HG03280 (cell line): ENCODE measurements around the gene RCAN2.
"Not testable (repeated sequence)": the region's sequence is repeated elsewhere in the genome, so short reads cannot be mapped to it uniquely, and the experiment has no call there.

Source experiments
- ATAC-seq: cut with Tn5 transposase; IDR thresholded peaks from one replicate; pipeline ENCODE4 v1.9.1; 2021; ENCODE audit warnings: mild to moderate bottlenecking, moderate library complexity; ENCODE audit not compliant: unreplicated experiment

The RCAN2 gene

DNA sequence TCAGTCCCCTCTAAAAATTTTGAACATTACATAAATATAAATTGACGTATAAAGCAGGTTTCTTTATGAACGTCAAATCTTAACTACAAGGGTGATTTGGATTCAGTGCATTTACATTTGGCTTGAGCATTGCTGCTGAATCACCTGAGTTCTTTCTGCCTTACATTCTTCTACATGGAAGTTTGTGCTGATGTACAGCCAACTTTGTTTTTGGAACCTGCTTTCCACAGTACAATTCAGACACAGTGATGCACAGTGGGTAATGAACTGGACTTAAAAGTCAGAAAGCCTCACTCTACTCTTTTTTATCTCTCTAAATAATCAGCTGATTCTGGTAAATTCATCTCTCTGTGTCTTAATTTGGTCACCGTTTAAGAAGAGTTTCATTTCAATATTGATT, 47.6 kb downstream of the RCAN2 start:
- no peak for ATAC-seq

DNA sequence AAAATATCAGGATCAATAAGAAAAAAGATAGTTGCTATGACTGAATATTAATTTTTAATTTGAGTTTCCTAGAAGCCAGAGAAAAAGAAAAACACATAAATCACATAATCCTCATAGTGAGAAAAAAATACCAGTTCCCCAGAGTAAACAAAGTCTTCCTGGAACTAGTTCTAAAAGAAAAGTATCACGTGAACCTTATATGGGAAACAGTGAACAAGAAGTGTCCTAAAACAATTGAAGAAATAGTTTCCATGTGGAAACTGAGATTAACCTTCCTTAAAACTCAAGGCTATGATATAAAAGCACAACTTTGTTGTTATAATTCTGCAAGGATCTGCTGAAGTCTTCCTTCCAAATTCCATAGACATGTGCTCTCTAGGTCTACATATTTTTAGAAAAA, 50.6 kb downstream of the RCAN2 start:
- ATAC-seq: no peak

DNA sequence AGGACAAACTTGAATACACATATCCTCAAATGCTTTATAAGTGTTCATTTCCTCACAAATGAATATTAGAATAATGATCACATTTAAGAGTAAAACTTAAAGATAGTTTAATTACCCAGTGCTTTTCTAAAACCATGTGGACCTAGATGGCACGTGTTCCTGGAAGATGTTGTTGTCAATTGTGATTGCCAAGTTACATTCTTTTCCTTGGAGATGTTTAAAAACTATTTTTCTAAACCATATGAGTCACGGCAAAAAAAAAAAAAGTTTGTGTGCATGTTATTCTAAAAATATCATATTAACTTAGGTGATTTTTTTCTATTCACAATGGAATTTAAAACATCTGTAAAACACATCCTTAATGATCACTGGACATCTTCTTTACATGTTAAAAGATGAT, 51.1 kb downstream of the RCAN2 start:
- no peak for ATAC-seq

DNA sequence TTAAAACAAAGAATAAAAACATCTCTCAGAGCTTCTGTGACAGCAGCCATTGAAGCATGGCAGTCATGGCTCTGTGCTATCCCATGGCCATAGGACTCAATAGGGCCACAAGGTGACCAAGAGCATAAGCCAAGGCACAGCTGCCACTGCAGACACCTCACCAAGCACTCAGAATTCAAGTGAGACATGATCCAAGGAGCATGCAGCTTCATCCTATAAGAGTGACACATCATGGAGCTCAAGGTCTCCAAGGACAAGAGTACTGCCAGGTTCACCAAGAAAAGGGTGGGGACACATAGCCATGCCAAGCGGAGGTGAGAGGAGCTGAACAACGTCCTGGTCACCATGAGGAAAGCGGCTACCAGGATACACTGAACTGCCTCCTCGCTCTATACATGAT, 53.0 kb downstream of the RCAN2 start:
- no peak for ATAC-seq

DNA sequence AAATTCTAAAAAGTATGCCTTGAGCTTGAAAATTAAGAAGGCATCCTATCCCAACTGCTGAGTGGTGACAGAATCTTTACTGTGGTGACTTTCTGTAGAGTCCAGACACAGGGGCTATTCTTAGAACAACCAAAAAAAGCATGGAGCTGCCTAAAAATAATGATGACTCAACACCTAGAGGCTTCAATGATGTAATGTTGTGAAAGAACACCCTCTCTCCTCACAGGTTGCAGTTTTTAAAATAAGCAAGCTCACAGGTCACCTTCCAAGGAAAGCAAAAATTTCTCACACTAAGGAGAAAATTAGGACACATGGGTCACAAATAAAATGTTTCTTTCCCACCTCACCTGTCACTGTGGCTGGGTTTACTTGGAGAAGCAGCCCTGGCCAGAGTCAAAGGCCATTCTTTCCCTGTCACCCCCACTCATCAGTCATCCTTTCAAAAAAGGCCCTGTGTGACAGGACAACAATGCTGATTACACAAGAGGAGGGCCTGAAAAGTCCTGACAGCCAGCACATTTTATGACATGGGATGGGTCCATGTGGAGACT, 53.5 kb downstream of the RCAN2 start:
- ATAC-seq: no peak

DNA sequence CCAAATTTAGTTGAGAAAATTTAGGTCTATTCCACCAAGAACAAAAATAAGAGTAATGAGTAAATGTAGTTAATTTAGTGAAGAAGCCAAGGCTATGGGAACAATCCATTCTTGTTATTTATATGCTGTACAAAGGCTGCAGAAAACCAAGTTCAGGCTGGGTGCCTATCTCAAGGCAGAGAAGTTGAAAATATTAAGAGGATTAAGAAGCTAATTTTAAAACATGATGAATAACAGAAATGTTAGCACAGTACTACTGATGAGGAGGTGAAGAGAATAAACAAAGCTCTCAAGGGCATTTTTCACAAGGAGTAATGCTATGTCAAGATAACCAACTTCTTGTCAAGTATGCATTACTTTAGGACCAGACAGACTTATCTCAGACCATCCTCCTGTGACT, 68.6 kb downstream of the RCAN2 start:
- ATAC-seq: no peak

DNA sequence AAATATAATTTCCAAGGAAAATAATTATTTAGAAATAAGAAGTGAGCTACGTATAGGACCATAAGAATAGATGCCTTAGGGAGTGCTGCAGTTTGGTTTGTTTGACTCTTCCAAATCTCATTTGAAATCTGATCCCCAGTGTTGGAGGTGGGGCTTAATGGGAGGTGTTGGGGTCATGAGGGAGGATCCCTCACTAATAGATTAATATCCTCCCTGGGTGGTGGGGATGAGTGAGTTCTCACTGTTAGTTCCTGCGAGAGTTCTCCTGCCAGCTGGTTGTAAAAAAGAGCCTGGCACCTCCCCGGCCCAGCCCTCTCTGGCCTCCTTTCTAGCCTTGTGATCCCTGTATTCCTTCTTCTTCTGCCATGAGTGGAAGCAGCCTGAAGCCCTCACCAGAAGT, 69.3 kb downstream of the RCAN2 start:
- ATAC-seq: no peak

DNA sequence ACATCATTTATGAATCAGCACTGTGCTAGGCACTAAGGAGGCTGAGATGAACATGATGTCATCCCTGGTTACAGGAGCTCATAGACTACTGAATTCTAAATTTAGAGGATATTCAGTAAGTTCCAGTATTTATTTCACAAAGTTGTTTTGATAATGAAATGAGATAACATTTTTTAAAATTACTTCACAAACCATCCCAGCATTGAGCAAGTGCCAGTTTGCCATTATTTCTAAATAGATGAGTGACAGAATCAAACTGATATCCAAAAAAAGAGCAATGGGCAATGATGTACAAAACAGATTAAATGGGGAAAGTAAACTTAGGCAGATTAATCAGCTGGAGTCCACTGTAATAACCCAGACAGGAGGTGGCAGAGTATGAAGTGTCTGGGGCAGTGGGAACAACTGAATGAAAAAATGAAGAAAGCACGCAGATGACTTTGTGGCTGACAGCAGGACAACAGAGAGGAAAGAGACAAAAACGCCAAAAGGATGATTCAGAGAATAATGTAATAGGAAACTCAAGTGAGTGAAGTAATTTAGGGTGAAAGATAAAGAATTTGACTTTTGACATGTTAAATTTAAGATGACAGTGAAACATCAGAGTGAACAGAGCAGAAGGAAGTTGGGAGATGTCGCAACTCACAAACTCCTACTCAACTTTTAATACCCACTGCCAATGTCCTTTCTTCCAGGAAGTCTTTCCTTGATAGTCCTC, 70.2 kb downstream of the RCAN2 start:
- ATAC-seq: no peak

DNA sequence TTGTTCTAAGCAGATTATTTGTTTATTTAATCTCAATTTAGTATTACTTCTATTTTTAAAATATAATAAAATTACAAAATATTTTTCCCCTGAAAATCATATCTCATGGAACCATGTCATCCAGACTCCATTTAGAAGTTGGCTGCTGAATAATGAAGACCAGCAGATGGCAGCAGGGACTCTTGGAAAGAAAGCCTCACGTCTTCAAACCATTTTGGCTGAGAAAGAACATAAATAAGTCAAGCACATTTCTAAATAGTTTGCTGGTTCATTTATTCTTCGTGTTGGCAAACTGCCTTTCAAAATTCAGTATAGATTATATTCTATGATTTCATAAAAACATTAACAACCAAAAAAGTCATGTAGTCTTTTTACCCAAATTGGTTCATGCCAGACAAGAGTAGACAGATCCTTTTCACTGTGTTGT, 71.7 kb downstream of the RCAN2 start:
- ATAC-seq: no peak

DNA sequence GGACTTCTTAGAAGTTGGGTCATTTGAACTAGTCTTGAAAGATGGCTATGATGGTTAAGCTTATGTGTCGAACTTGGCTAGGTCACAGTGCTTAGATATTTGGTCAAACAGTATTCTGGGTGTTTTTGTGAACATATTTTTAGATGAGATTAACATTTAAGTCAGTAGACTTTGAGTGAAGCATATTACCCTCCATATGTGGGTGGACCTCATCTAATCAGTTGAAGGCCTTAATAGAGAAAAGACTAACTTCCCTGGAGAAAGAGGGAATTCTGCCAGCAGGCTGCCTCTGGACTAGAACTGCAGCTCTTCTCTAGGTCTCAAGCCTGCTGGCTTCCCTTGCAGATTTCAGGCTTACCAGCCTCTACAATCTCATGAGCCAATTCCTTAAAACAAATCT, 76.9 kb downstream of the RCAN2 start:
- ATAC-seq: no peak

DNA sequence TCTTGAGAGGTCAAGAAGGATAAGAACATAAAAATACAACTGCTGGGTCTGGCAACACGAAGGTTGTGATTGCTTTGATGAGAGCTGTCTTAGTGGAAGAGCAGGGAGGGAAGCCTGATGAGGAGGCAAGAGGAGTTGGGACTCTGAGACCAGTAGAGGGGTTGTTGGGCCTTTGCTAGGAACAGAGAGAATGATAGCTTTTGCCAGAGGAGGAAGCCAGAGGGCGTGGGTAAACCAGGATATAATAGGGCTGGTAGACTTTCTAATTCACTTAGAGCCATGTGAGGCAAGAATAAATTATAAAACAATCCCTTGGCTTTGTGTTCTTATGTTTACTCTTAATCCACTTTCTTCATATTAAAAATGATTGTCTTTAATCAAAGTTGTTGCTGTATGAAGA, 78.6 kb downstream of the RCAN2 start:
- ATAC-seq: no peak

DNA sequence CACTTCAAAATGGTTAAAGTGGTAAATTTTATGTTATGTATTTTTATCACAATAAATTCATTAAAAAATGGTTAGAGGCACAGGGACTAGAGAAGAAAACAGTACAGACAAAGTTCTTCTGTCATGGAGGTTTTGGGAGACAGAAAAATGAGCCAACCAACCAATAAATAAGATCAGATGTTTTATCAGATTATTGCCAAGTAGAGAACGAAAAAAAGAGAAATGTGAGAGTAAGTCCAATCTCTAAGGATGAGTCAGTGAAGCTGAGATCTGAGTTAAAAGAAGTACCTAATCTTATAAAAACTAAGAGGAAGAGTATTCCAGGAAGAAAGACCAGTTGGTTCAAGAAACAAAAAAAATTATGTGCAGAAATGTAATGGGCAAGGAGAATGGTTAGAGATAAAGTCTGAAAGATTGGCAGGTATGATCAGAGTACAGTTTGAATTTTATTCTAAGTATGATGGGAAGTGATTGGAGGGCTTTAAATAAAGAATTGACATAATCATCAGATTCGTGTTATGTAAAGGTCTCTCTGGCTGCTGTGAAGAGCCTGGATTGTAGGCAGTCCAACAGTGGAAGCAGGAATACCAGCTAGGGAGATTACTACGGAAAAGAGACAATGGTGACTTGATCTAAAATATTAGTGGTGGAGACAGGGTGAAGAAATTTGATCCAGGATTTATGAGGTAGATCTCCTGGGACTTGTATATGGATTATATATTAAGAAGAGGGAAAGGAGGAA, 79.6 kb downstream of the RCAN2 start:
- ATAC-seq: no peak

DNA sequence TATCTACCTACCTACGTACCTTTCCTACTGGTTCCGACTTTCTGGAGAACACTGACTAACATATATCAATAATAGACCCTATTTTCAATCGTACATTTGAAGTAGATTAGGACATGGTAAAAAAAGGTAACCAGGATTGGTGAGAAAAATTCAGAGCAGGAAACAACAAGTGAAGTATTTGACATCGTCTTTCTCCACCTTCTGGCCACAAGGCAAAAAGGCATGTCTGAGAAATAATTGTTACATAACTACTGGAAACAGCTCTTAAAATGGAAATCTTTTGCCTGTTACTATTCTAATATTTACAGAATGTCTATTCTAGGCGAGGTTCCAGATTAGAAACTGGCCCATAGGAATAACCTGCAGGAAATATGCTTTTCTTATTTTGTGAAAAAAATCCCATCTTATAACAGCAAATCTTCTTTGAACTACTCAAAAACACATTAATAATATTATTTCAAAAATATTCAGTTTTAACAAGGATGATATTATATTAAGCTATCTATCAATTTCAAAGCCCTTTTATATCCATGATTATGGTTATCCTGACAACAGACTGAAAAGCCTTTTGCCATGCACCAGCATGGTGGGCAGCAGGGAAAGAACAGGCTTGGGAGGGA, 80.8 kb downstream of the RCAN2 start:
- peak; percentile 54 for ATAC-seq

DNA sequence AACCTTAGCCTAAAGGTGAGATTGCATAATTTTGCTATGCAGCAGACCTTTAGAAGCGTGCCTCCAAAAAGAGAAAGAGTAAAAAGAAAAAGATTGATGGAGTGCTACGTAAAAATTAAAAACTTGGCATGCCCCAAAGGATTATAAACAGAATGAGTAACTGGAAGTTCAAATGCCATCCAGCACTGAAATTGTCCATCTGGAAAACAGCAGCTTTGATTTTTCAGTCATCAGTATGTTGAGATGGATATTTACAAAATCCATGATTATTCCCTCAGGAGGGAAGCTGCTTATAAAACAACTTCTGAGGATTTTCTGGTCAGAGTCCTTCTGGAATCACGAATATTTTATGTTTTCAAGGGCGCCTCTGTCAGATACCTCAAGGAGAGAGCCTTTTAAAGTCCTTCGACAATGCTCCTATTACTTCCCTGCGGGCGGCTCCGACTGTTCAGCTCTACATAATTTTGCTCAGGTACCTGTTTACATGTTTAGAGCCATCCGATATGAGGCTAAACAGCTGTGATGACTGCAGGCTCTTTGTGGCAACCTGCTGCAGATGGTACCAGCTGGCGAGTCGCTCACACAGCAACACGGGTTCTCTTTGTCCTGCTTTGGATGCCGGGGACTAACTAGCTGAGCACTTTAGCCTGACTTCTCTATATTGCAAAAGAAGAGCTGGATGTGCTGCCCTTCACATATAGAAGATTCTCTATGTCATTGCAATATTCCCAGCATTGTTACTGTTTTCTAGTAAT, 83.3 kb downstream of the RCAN2 start:
- no peak for ATAC-seq

DNA sequence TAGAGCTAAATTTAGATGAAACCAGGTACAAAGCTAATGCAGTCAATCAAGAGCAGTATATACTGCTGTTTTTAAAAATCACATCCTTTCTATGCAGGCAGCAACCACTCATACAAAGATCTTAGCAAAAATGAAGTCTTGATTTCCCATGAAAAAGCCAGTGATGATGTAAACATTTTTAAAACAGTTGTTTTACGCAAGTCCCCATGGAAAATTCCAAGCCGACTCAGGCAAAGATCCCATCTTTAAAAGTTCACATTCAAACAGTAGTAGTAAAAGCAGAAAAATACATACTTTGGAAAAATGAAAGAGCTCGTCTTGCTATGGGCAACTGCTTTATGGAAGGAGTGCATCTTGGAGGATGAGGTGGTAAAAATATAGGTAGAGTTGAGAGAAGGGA, 84.0 kb downstream of the RCAN2 start:
- no peak for ATAC-seq

DNA sequence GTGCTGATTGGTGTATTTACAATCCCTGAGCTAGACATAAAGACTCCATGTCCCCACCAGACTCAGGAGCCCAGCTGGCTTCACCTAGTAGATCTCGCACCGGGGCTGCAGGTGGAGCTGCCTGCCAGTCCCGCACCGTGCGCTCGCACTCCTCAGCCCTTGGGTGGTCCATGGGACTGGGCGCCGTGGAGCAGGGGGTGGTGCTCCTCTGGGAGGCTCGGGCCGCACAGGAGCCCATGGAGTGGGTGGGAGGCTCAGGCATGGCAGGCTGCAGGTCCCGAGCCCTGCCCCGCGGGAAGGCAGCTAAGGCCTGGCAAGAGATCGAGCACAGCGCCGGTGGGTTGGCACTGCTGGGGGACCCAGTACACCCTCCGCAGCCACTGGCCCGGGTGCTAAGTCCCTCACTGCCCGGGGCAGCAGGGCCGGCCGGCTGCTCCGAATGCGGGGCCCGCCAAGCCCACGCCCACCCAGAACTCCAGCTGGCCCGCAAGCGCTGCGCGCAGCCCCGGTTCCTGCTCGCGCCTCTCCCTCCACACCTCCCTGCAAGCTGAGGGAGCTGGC, 85.5 kb downstream of the RCAN2 start:
- not testable (repeated sequence) for ATAC-seq

DNA sequence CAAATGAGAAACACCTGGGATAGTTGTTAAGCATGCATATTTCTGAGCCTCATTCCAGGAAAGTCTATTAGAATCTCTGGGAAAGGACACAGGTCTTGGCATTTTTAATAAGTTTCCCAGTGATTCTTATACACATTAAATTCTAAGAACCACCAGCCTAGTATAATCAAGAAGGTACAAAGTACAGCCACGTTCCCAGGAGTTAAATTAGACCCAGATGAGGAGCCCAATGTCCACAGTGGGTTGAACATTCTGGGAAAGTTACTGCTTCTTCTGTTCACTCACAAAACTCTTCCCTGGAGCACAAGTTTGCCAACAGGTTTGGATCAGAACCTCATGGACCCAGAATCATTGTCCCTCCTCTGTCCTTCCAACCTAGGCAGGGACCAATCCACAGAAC, 90.4 kb downstream of the RCAN2 start:
- no peak for ATAC-seq

DNA sequence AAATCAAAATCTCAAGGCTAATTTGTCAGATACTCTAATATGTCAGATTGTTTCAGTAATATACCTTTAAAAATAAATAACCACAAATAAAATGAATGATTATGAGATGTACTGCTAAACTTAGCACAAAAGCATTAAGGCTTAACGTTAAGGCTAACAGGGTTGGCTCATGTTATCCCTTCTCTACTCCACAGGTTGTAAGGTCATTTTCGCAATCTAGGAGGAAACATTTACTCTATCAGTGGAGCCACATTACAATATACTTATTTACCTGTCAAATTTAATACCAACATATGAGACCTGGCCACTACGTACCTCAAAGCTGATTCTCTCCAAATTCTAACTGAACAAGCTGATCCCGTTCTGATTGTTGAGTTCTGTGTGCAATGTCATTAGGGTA, 95.7 kb downstream of the RCAN2 start:
- ATAC-seq: no peak

DNA sequence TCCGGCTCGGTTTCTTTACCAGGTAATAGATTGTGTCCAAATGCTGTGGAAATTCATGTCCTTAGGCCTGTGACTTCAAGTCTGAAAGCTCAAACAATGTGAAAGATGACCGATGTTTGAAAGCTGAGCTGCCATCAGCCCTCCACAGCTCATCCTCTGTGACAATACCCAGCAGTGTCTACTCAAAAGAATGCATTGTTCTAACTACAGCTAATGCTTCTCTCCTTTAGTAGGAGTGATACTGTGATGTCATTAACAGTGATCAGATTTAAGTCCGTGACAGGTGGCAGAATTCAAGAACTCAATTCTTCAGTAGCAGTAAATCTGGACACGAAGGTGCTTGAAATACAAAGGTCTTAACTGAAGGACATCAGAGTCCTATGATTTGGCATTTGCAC, 97.3 kb downstream of the RCAN2 start:
- ATAC-seq: no peak

DNA sequence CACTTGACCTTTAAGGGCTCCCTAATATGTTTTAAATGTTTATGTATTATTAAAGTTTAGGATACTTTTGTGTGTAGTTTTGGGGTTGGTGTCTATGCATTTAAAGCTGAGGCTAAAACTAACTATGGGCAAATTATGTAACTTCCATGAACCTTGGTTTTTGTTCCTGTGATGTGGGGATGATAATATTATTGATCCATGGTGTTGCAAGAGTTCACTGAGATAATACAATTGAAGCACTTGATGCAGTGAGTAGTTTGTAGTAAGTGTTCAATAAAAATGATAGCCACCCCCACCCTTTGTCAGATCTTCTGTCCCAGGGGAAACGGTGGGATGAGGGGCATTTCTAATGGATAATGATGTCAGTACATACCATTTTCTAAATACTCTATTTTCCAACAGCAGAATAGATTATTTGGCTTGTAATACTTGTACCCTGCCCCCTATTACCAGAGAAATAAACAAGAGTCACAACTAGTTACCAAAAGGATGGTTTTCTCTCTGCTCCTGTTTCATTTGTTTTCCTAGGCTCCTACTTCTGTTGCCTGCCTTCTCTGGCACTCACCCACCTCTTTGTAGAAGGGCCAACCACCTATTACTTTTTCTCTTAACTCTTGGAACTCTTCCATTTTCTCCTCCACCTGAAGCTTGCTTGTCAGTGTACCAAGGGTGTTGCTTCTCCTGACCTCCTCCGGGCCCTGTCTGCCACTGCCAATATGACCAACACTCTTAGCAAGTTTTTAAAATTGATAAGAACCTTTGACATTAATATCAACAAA, 97.9 kb downstream of the RCAN2 start:
- no peak for ATAC-seq
